ENCODE data around the gene SULT4A1. TPM values are rescaled to one million over a fixed set of nuclear protein-coding genes. Genes with fewer than 3 reads are reported as not detected.
"Not testable (repeated sequence)": the region's sequence is repeated elsewhere in the genome, so short reads cannot be mapped to it uniquely, and the experiment has no call there.

The SULT4A1 gene, protein sequence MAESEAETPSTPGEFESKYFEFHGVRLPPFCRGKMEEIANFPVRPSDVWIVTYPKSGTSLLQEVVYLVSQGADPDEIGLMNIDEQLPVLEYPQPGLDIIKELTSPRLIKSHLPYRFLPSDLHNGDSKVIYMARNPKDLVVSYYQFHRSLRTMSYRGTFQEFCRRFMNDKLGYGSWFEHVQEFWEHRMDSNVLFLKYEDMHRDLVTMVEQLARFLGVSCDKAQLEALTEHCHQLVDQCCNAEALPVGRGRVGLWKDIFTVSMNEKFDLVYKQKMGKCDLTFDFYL
- 0.50 TPM in 1 of 2 replicates, not detected in the other for total RNA-seq

GRCh38 chr22:43862074-43862881, at the start of gene SULT4A1:
TSS of gene SULT4A1 (minus strand) at chr22:43862513. CDS start at chr22:43862382, 131 bp downstream.
- no peak for DNase-seq (ENCODE audit: low read depth)

DNA sequence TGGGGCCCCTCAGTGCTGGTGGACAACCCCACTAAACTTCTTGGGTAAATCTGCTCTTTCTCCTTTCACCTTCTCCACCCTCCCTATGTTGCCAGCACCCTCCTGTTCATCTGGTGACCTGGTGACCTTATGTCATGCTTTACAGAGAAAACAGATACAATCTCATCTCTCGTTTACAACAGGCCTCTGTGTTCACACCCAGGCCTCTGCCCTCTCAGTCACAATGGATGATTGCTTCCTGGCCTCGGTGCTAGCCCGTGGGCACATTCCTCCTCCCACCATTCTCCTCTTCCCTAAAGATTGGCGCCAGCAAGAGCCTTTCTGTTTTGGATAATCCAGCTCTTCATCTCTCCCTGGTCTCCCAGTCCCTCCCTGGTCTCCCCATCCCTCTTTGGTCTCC, 49.0 kb upstream of the SULT4A1 start:
- DNase-seq (ENCODE audit: low read depth): no peak

- DNase-seq (ENCODE audit: low read depth): no peak
Measured at GRCh38 chr22:43910178-43910695, 47.9 kb upstream of the SULT4A1 start.

GRCh38 chr22:43909708-43910107, 47.4 kb upstream of the SULT4A1 start:
- no peak for DNase-seq (ENCODE audit: low read depth)

GRCh38 chr22:43905681-43906080, 43.4 kb upstream of the SULT4A1 start:
- DNase-seq (ENCODE audit: low read depth): no peak

GRCh38 chr22:43904412-43904811, 42.1 kb upstream of the SULT4A1 start:
- not testable (repeated sequence) for DNase-seq (ENCODE audit: low read depth)

DNA sequence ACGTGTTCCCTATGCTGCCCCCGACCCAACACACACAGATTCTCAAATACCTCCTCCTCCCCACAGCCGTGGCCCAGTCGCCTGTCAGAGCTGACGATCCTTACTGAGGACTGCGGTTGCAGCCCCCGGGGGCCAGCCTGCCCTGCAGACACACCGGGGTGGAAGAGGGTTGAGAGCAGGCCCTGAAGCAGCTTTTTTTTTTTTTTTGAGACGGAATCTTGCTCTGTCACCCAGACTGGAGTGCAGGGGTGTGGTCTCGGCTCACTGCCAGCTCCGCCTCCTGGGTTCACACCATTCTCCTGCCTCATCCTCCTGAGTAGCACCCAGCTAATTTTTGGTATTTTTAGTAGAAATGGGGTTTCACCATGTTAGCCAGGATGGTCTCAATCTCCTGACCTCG, 40.7 kb upstream of the SULT4A1 start:
- DNase-seq (ENCODE audit: low read depth): not testable (repeated sequence)

GRCh38 chr22:43901976-43902643, 39.8 kb upstream of the SULT4A1 start:
- peak; percentile 76 for DNase-seq (ENCODE audit: low read depth)

DNA sequence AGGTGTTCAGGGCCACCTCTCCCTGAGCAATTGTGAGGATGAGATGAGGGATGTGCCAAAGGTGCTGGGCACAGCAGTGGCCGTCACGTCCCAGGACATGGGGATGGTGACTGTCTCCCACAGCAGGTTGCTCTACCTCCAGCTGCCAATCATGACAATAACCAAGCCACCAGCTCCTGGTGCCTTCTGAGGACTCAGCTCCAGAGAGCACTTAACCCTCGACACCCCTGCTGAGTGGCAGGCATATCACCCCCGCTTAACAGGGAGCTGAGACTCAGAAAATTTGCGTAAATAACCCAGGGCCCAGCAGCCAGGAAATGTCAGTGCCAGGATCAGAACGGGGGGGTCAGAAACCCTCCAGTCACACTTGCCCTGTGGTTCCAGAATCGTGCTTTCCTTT, 37.9 kb upstream of the SULT4A1 start:
- DNase-seq (ENCODE audit: low read depth): no peak

- DNase-seq (ENCODE audit: low read depth): peak; percentile 40
Measured at GRCh38 chr22:43897751-43898261, 35.5 kb upstream of the SULT4A1 start.

DNA sequence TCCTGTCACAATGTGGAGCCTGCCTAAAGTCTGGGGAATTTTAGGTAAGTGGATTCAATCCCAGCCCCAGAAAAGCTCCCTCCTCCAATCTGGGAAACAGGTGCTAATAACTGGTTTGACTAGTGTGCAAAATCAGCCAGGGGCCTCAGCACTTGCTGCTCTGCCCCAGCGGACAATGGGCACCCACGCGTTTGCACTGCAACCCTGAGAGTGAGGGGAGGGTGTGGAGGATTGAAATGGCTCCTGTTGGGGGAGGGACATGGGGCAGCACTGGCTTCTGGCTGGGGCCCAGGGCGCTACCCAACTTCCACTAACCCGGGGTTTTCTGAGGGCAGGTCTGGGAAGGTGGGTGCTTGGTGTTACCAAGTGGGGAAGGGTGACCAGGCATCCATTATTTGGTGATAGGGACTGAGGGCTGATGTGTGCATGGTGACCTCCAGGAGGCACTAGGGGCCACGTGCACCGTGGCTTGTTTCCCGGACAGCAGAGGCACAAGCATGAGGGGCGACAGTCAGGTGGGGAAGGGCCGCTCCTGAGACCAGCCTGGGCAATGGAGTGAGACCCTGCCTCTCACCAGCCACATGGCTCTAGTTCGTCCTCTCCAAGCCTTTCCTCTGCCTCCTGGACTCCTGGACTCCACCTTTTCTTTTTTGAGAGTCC, 33.8 kb upstream of the SULT4A1 start:
- DNase-seq (ENCODE audit: low read depth): no peak

GRCh38 chr22:43894122-43894521, 31.8 kb upstream of the SULT4A1 start:
- no peak for DNase-seq (ENCODE audit: low read depth)

- no peak for DNase-seq (ENCODE audit: low read depth)
Measured at GRCh38 chr22:43893266-43893665, 31.0 kb upstream of the SULT4A1 start.

GRCh38 chr22:43892183-43892894, 30.0 kb upstream of the SULT4A1 start:
- DNase-seq (ENCODE audit: low read depth): no peak

DNA sequence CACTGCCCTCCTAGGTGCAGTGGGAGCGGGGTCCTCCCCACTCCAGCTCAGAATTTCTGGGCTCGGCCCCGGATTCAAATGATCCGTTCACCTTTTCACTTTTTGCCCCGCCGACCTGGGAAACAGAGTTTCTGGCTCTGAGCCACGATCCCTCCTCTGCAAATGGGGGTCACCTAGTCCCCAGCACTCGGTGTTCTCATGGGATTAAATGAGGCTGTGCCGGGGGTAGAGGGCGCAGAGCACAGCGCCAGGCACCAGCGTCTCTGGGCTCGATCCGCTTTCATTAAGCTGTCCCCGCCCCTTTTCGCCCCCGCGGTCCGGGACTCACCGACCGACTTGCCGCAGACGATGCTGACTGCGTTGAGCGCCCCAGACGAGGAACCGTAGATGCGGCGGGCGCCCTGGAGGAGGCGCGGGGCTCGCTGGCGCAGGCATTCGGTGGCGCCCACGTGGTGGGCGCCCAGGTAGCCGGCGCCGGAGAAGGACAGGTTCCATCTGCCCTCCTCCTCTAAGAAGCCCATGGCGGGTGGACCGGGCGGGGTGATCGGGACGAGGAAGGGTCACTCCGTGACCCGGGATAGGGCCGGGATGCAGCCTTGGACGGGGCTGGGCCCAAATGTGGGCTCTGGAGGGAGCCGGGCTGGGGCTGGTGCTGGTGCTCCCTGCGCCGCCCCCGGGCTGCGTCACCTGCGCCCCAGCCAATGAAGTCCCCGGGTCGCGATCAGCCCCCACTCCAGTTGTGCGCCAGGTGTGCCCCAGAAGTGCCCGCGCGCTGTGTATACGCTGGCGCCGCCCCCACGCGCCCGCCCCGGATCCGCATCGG, 29.3 kb upstream of the SULT4A1 start, which contains the start of gene PNPLA5:
TSS of gene PNPLA5 (minus strand) at position 654 of the 823 bp plus-strand sequence. CDS start at position 521, 133 bp downstream.
- DNase-seq (ENCODE audit: low read depth): no peak

GRCh38 chr22:43890901-43891331, 28.6 kb upstream of the SULT4A1 start:
- DNase-seq (ENCODE audit: low read depth): no peak

DNA sequence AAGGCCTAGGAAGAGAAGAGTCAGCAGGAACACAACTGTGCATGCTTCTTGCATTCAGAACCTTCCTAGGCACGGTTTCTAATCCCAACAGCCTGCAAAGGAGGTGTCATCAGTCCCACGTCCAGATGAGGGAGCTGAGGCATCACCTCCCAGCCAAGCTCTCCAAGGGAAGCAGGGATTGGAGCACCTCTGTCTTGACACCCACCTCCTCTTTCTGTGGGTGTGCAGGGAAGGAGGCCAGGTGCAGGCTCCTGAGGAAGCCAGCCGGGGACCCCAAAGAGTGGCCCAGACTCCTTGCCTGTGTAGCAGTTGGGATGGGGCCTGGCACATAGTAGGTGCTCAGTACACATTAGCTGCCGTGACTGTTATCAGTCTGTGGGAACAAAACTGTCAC, 27.5 kb upstream of the SULT4A1 start:
- DNase-seq (ENCODE audit: low read depth): no peak

DNA sequence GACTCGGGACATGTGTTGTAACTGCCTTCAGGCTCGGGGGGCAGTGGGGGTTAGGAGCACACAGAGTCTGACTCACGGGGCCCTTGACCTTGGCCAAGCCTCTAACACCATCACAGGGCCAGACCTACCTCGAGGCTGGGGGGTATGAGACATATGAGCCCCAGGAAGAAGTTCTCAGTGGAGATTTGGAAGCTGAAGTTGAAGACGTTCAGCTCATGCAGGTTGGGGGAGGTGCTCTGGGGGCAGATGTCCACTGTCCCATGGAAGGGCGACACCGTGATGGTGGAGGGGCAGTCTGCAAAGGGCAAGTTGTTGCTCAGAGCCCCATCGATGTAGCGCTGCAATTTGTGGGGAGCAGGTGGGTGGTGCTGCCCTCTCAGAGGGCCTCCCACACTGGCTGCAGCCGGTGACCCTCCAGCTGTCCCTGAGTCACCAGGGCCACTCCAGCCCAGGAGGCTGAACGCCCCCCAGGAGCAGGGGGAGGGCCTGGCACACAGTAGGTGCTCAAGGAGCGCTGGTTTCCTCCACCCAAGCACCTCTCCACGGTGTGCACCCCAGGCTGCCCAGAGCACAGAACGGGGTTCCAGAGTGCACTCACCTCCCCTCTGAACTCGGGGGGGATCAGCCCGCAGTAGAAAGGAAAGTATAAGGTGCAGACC, 27.0 kb upstream of the SULT4A1 start:
- DNase-seq (ENCODE audit: low read depth): no peak

DNA sequence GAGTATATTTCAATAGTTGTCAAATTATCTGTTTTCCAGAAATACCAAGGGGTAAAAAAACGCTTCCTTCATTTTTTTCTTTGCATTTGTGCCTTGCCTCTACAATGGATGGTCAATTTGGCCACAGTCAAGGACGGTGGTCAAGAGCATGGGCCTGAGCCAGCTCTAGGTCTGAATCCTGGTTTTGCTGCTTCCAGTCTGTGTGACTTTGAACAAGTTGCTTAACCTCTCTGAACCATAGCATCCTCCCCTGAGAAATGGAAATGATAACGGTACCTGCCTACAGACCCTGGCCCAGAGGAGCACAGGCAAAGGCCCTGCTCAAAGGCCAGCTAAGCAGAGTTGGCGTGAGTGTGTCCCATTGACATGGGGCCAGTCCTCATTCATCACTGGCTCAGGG, 26.4 kb upstream of the SULT4A1 start:
- DNase-seq (ENCODE audit: low read depth): no peak

Data from renal cortical epithelial cell (primary cell).